Astrocyte (in vitro differentiated cells and primary cell): ENCODE results near the gene DOCK10.

Experiments used
- CTCF ChIP-seq: IDR thresholded peaks from 2 replicates; pipeline ENCODE4 v1.5.1; 2011; ENCODE audit warnings: low read depth, mild to moderate bottlenecking, inconsistent platforms, low read length, moderate library complexity; ENCODE audit not compliant: insufficient read depth
- EZH2 ChIP-seq: IDR thresholded peaks from 2 replicates; pipeline ENCODE4 v1.6.1; 2012; ENCODE audit warnings: mild to moderate bottlenecking, low read length, inconsistent platforms; ENCODE audit not compliant: insufficient read depth

DNA sequence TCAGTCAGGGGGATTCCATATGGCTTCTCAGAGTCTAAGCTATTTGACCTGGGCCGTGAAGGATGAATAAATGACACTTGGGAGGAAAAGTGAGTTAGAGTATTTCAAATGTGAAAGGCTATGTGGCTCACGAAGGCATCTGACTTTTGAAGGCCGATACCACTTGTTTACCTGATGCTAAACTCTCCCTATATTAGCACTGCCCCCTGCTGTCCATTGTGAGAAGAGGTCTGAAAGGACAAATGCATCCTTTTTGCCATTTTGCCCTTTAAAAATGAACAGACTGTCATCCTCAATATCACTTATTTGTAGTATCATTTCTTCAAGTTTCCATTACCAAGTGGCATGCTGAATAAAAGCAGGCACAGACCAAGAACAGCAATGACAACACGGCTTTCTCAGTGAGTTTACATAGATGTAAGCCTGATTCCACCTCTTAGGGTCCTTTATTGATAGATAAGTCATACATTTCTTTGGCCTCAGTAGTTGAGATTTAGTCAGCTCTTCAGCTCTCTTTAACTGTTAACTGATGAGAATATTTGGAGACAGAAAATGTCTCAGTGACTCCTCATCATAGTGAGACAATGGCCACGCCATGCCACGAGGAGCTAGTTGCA is 40.1 kb downstream of the DOCK10 start:
- peak; percentile 90 for TF ChIP-seq CTCF
- no peak for TF ChIP-seq EZH2
